ENCODE results near the gene NKPD1.

DNA sequence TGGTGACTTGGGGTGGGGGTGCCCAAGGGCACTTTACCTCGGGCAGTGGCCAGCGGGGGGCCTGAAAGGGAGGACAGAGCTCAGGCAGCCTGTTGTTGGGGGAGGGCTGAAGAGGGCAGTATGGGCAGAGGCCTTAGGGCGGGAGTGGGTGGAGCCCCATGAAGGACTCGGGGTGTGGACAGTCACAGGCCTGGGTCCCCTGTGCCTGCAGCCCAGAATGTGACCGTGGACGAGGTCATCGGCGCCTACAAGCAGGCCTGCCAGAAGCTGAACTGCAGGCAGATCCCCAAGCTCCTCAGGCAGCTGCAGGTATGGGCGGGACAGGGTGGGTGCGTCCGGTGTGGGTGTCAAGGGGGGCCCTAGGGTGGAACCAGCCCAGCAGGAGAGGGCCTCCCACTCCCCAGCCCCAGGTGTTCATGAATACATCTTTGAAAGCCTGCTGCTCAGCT, 22.5 kb downstream of the NKPD1 start:
- TF ChIP-seq, protein P1, sequence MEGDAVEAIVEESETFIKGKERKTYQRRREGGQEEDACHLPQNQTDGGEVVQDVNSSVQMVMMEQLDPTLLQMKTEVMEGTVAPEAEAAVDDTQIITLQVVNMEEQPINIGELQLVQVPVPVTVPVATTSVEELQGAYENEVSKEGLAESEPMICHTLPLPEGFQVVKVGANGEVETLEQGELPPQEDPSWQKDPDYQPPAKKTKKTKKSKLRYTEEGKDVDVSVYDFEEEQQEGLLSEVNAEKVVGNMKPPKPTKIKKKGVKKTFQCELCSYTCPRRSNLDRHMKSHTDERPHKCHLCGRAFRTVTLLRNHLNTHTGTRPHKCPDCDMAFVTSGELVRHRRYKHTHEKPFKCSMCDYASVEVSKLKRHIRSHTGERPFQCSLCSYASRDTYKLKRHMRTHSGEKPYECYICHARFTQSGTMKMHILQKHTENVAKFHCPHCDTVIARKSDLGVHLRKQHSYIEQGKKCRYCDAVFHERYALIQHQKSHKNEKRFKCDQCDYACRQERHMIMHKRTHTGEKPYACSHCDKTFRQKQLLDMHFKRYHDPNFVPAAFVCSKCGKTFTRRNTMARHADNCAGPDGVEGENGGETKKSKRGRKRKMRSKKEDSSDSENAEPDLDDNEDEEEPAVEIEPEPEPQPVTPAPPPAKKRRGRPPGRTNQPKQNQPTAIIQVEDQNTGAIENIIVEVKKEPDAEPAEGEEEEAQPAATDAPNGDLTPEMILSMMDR (IDR thresholded peaks at IDR 0.05; ENCODE audit: low read depth, low read length), result no peak
- TF ChIP-seq EZH2phosphoT487 (IDR thresholded peaks at IDR 0.05; ENCODE audit: low read depth), result no peak

Data from OCI-LY3 (cell line).